ENCODE measurements around the gene KRTAP20-4.

The KRTAP20-4 gene

DNA sequence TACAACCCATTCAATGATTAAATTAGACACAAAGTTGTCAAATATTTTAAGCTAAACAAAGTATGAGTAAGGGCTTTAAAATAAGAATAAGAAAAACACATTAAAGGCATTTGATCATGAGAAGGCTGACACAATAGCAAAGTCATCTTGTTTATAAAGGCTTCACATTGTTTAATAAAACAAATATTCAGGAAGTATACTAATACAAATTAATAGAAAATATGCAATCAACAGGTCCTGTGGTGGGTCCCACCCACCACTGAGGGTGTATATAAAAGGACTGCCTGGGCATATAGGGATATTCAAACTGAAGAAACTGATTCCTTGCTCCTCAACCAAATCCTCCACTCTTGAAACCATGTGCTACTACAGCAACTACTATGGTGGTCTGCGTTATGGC, 14.5 kb downstream of the KRTAP20-4 start, which contains the start of gene KRTAP20-2:
TSS of gene KRTAP20-2 (plus strand) at position 301 of the 400 bp plus-strand sequence. CDS start at position 359, 58 bp downstream.
- no peaks in the 10 kb centered on the region for H3K27me3 ChIP-seq (replicated peaks; ENCODE audit: insufficient read depth, low read length)
- H3K27ac ChIP-seq (ENCODE audit: low read length), result no peak within 1 kb of the TSS
- no peaks in the 10 kb centered on the region for H3K9me3 ChIP-seq (replicated peaks; ENCODE audit: insufficient read depth, low read length)
- no peaks in the 10 kb centered on the region for H3F3A ChIP-seq (ENCODE audit: insufficient read depth, low read length)
- H3K9ac ChIP-seq (ENCODE audit: low read length), result no peak within 1 kb of the TSS
- H3K4me2 ChIP-seq (ENCODE audit: low read depth, low read length), result no peak within 1 kb of the TSS
- no peaks in the 10 kb centered on the region for H3K9me2 ChIP-seq (replicated peaks; ENCODE audit: insufficient read depth, low read length)
- no peaks in the 10 kb centered on the region for H3K79me2 ChIP-seq (ENCODE audit: low read length)
- TF ChIP-seq EZH2 (optimal IDR thresholded peaks at IDR 0.05; ENCODE audit: low read depth, low read length), result no peak
- TF ChIP-seq, protein P1, sequence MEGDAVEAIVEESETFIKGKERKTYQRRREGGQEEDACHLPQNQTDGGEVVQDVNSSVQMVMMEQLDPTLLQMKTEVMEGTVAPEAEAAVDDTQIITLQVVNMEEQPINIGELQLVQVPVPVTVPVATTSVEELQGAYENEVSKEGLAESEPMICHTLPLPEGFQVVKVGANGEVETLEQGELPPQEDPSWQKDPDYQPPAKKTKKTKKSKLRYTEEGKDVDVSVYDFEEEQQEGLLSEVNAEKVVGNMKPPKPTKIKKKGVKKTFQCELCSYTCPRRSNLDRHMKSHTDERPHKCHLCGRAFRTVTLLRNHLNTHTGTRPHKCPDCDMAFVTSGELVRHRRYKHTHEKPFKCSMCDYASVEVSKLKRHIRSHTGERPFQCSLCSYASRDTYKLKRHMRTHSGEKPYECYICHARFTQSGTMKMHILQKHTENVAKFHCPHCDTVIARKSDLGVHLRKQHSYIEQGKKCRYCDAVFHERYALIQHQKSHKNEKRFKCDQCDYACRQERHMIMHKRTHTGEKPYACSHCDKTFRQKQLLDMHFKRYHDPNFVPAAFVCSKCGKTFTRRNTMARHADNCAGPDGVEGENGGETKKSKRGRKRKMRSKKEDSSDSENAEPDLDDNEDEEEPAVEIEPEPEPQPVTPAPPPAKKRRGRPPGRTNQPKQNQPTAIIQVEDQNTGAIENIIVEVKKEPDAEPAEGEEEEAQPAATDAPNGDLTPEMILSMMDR (IDR thresholded peaks at IDR 0.05; ENCODE audit: low read length), result no peak
- H4K20me1 ChIP-seq (ENCODE audit: insufficient read depth, low read length), result no peaks in the 10 kb centered on the region
- no peak for DNase-seq
- H3K36me3 ChIP-seq (replicated peaks; ENCODE audit: insufficient read depth, low read length), result no peaks in the 10 kb centered on the region
- no peak within 1 kb of the TSS for H3K4me3 ChIP-seq (ENCODE audit: low read length)
- no peak within 1 kb of the TSS for H2AFZ ChIP-seq (ENCODE audit: low read length)
- H3K4me1 ChIP-seq (ENCODE audit: low read length), result no peaks in the 10 kb centered on the region

DNA sequence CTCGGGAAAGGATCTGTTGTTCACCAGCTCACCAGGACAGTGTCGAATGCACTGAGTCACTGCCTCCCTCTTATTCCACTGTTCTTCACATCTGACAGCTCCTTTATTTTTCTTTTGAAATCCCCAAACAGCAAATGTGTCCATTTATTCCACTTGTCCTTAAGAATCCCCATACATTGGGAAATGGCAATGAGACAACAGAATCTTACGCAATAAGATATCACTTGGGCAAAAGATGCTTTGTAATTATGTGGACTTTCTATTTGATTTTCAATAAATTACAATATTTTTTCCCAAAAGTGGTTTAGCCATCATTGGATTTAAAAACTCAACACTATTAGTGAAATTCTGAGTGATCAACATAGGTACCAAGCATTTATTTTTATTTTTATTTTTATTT, 18.3 kb downstream of the KRTAP20-4 start:
- Histone ChIP-seq H4K20me1 (ENCODE audit: insufficient read depth, low read length) (no peaks in the 10 kb centered on the region), H3K27ac (ENCODE audit: low read length) (no peak overlapping the region), H3K9ac (ENCODE audit: low read length) (no peak overlapping the region), H2AFZ (ENCODE audit: low read length) (no peak overlapping the region), H3K27me3 (replicated peaks; ENCODE audit: insufficient read depth, low read length) (no peaks in the 10 kb centered on the region), H3K9me3 (replicated peaks; ENCODE audit: insufficient read depth, low read length) (no peaks in the 10 kb centered on the region), H3K79me2 (ENCODE audit: low read length) (no peaks in the 10 kb centered on the region), H3K4me3 (ENCODE audit: low read length) (no peak overlapping the region), H3F3A (ENCODE audit: insufficient read depth, low read length) (no peaks in the 10 kb centered on the region), H3K36me3 (replicated peaks; ENCODE audit: insufficient read depth, low read length) (no peaks in the 10 kb centered on the region), H3K4me1 (ENCODE audit: low read length) (no peaks in the 10 kb centered on the region), H3K9me2 (replicated peaks; ENCODE audit: insufficient read depth, low read length) (no peaks in the 10 kb centered on the region), H3K4me2 (ENCODE audit: low read depth, low read length) (no peak overlapping the region)
- no peak for DNase-seq
- TF ChIP-seq, protein P1 (IDR thresholded peaks at IDR 0.05; ENCODE audit: low read length), result no peak
- no peak for TF ChIP-seq EZH2phosphoT487 (IDR thresholded peaks at IDR 0.05; ENCODE audit: low read length)
- no peak for TF ChIP-seq EZH2 (optimal IDR thresholded peaks at IDR 0.05; ENCODE audit: low read depth, low read length)

DNA sequence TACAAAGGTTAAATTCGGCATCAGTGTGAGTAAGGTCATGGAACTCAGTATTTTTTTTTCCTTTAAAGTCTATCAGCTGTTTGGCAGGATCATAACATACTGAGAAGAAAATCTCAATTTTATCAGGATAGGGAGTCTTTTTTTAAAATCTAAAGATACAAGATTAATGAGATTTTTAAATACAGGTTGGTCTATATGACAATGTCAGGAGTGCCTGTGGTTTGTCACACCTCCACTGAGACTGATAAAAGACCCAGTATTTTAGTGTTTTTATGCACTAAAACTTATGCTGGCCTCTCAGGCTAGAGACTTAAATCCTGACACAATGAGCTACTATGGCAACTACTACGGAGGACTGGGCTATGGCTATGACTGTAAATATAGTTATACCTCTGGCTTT, 22.1 kb downstream of the KRTAP20-4 start, which contains the start of gene KRTAP20-3:
TSS of gene KRTAP20-3 (plus strand) at position 301 of the 400 bp plus-strand sequence.
- TF ChIP-seq, protein P1 (IDR thresholded peaks at IDR 0.05; ENCODE audit: low read length), result no peak
- no peak for TF ChIP-seq EZH2phosphoT487 (IDR thresholded peaks at IDR 0.05; ENCODE audit: low read length)
- no peak for TF ChIP-seq EZH2 (optimal IDR thresholded peaks at IDR 0.05; ENCODE audit: low read depth, low read length)
- H3K9me2 ChIP-seq (replicated peaks; ENCODE audit: insufficient read depth, low read length), result no peaks in the 10 kb centered on the region
- no peaks in the 10 kb centered on the region for H3K79me2 ChIP-seq (ENCODE audit: low read length)
- no peak within 1 kb of the TSS for H3K9ac ChIP-seq (ENCODE audit: low read length)
- no peaks in the 10 kb centered on the region for H3K4me1 ChIP-seq (ENCODE audit: low read length)
- DNase-seq, result no peak
- H4K20me1 ChIP-seq (ENCODE audit: insufficient read depth, low read length), result no peaks in the 10 kb centered on the region
- H3K36me3 ChIP-seq (replicated peaks; ENCODE audit: insufficient read depth, low read length), result no peaks in the 10 kb centered on the region
- H3K4me2 ChIP-seq (ENCODE audit: low read depth, low read length), result no peak within 1 kb of the TSS
- H3K4me3 ChIP-seq (ENCODE audit: low read length), result no peak within 1 kb of the TSS
- no peaks in the 10 kb centered on the region for H3K9me3 ChIP-seq (replicated peaks; ENCODE audit: insufficient read depth, low read length)
- H3F3A ChIP-seq (ENCODE audit: insufficient read depth, low read length), result no peaks in the 10 kb centered on the region
- H3K27ac ChIP-seq (ENCODE audit: low read length), result no peak within 1 kb of the TSS
- no peak within 1 kb of the TSS for H2AFZ ChIP-seq (ENCODE audit: low read length)
- H3K27me3 ChIP-seq (replicated peaks; ENCODE audit: insufficient read depth, low read length), result no peaks in the 10 kb centered on the region

Measured in MM.1S (cell line).